Natural killer cell (primary cell): ENCODE results near the gene MRGPRD. TPM values are rescaled to one million over a fixed set of nuclear protein-coding genes. Genes with fewer than 3 reads are reported as not detected.

ENCODE experiments used
- ATAC-seq, 3 donors: fragments of 150-1000 bp in 2 of 3; fragments of 200-7000 bp in 1 of 3; cut with Tn5 transposase; 1 replicate in 1 of 3; 2 replicates in 2 of 3; pipeline ENCODE4 v1.10.0; 2021; ENCODE audit warnings: mild to moderate bottlenecking in 2 of 3, moderate library complexity in 2 of 3
- DNase-seq, 2 donors: peaks; one replicate each; pipeline versions ENCODE4 v3.0.0 to v3.0.0-alpha.2; 2013 to 2021; ENCODE audit warnings: mixed read lengths in 1 of 2
- H3K27ac ChIP-seq: one replicate; pipeline ENCODE4 v1.5.1; 2013; ENCODE audit warnings: mild to moderate bottlenecking, low read length
- H3K27me3 ChIP-seq: one replicate; pipeline ENCODE4 v1.6.1; 2013; ENCODE audit warnings: low read length; ENCODE audit not compliant: control insufficient read depth, insufficient read depth
- H3K36me3 ChIP-seq: one replicate; pipeline ENCODE4 v1.6.1; 2013; ENCODE audit warnings: low read length; ENCODE audit not compliant: control insufficient read depth, insufficient read depth
- H3K4me1 ChIP-seq: one replicate; pipeline ENCODE4 v1.6.1; 2013; ENCODE audit warnings: low read length; ENCODE audit not compliant: control insufficient read depth, insufficient read depth
- H3K4me3 ChIP-seq: one replicate; pipeline ENCODE4 v1.5.1; 2013; ENCODE audit warnings: low read length
- H3K9me3 ChIP-seq: one replicate; pipeline ENCODE4 v1.6.1; 2013; ENCODE audit warnings: low read length; ENCODE audit not compliant: control insufficient read depth, insufficient read depth
- H3K27ac Mint-ChIP-seq, 2 donors: one replicate each; pipeline ENCODE4 v1.8.0; 2022; ENCODE audit warnings: mild to moderate bottlenecking in 2 of 2, mixed read lengths in 2 of 2, moderate library complexity in 1 of 2
- H3K27me3 Mint-ChIP-seq, 2 donors: one replicate each; pipeline ENCODE4 v1.8.0; 2022; ENCODE audit warnings: low read depth in 2 of 2, mixed read lengths in 2 of 2
- H3K36me3 Mint-ChIP-seq: one replicate; pipeline ENCODE4 v1.8.0; 2022; ENCODE audit warnings: mixed read lengths
- H3K4me1 Mint-ChIP-seq, 2 donors: one replicate each; pipeline ENCODE4 v1.8.0; 2022; ENCODE audit warnings: mixed read lengths in 2 of 2
- H3K4me3 Mint-ChIP-seq: one replicate; pipeline ENCODE4 v1.8.0; 2022; ENCODE audit warnings: mild to moderate bottlenecking, moderate library complexity, mixed read lengths
- H3K9me3 Mint-ChIP-seq, 2 donors: one replicate each; pipeline ENCODE4 v1.8.0; 2022; ENCODE audit warnings: mixed read lengths in 2 of 2
- CTCF ChIP-seq: fragments of 200-600 bp; IDR thresholded peaks from one replicate; pipeline ENCODE4 v1.8.0; 2022; ENCODE audit warnings: antibody characterized with exemption
- WGBS: methylation state at CpG from one replicate; pipeline ENCODE4 v1.1.7; 2013; ENCODE audit warnings: missing lambda C conversion rate; ENCODE audit not compliant: insufficient coverage; 5-methylcytosine and 5-hydroxymethylcytosine counted together
- intact Hi-C: fragments of 100-400 bp; cut with micrococcal nuclease; formaldehyde crosslinking; loops from one replicate; pipeline ENCODE4 v1.14.2; 2022
- total RNA-seq, 4 donors: library from RNA; stranded (reverse); fragments of 120-200 nt in 1 of 4; gene quantifications; one replicate each; pipeline versions ENCODE4 v1.2.3 to v1.2.4, GENCODE V29; 2013 to 2022

MRGPRD gene
- total RNA-seq, 3 donors from 2014 or later (not counting 1 experiment from before 2014, with no cell fraction given): not detected

GRCh38 chr11:68941324-68942094 lies 39.3 kb downstream of the MRGPRD start:
- Mint-ChIP-seq H3K27ac (no peak overlapping the region), H3K27me3 (no peaks in the 10 kb centered on the region), H3K4me1 (no peaks in the 10 kb centered on the region), H3K4me3 (no peak overlapping the region), H3K9me3 (no peaks in the 10 kb centered on the region), H3K36me3 (no peaks in the 10 kb centered on the region)
- H3K27me3 ChIP-seq: no peaks in the 10 kb centered on the region
- intact Hi-C loops: no loop called here
- DNase-seq (no peak), ATAC-seq (no peak)
- H3K27ac ChIP-seq: no peak overlapping the region
- H3K36me3 ChIP-seq: peaks cover 21% of the 10 kb centered on the region
- no peak for TF ChIP-seq CTCF
- no peaks in the 10 kb centered on the region for H3K4me1 ChIP-seq
- H3K9me3 ChIP-seq: no peaks in the 10 kb centered on the region
- 93% methylated on average over 18 of the region's 18 CpGs for WGBS
- H3K4me3 ChIP-seq: no peak overlapping the region

GRCh38 chr11:68940651-68941323 lies 40.0 kb downstream of the MRGPRD start:
- Histone ChIP-seq H3K4me3 (no peak overlapping the region), H3K4me1 (no peaks in the 10 kb centered on the region), H3K36me3 (peaks cover 27% of the 10 kb centered on the region), H3K27ac (no peak overlapping the region), H3K9me3 (no peaks in the 10 kb centered on the region), H3K27me3 (no peaks in the 10 kb centered on the region)
- Mint-ChIP-seq H3K9me3 (no peaks in the 10 kb centered on the region), H3K27me3 (no peaks in the 10 kb centered on the region), H3K36me3 (no peaks in the 10 kb centered on the region), H3K4me1 (no peaks in the 10 kb centered on the region), H3K4me3 (no peak overlapping the region), H3K27ac (no peak overlapping the region)
- DNase-seq (no peak), ATAC-seq (no peak)
- 93% methylated on average over 20 of the region's 20 CpGs for WGBS
- TF ChIP-seq CTCF: no peak
- intact Hi-C loops: no loop called here

GRCh38 chr11:68939583-68940555 lies 40.9 kb downstream of the MRGPRD start:
- no peak overlapping the region for H3K27ac ChIP-seq
- WGBS: 90% methylated on average over 33 of the region's 33 CpGs
- no peak overlapping the region for H3K4me3 Mint-ChIP-seq
- no peaks in the 10 kb centered on the region for H3K4me1 Mint-ChIP-seq
- no peaks in the 10 kb centered on the region for H3K27me3 ChIP-seq
- H3K27me3 Mint-ChIP-seq: no peaks in the 10 kb centered on the region
- TF ChIP-seq CTCF: no peak
- H3K9me3 Mint-ChIP-seq: no peaks in the 10 kb centered on the region
- no peak for ATAC-seq
- no peak overlapping the region for H3K27ac Mint-ChIP-seq
- intact Hi-C loops: no loop called here
- peaks cover 35% of the 10 kb centered on the region for H3K36me3 ChIP-seq
- no peaks in the 10 kb centered on the region for H3K36me3 Mint-ChIP-seq
- no peaks in the 10 kb centered on the region for H3K9me3 ChIP-seq
- H3K4me3 ChIP-seq: no peak overlapping the region
- H3K4me1 ChIP-seq: no peaks in the 10 kb centered on the region
- DNase-seq: no peak
